H9 (cell line): Measurements from ENCODE around the gene EIF2D. TPM values are rescaled to one million over a fixed set of nuclear protein-coding genes. Genes with fewer than 3 reads are reported as not detected.

Source experiments
- DNase-seq: peaks from one replicate; pipeline ENCODE4 v3.0.0-alpha.2; 2017
- H2AFZ ChIP-seq: one replicate; pipeline ENCODE4 v1.6.1; 2013; ENCODE audit warnings: mild to moderate bottlenecking, low read length, control low read depth, moderate library complexity
- H2AK5ac ChIP-seq: 2 replicates; pipeline ENCODE4 v1.6.1; 2013; ENCODE audit warnings: low read length, control low read depth, mixed read lengths; ENCODE audit not compliant: insufficient read length
- H2BK120ac ChIP-seq: one replicate; pipeline ENCODE4 v1.6.1; 2013; ENCODE audit warnings: low read depth, mild to moderate bottlenecking, low read length, control low read depth, inconsistent platforms; ENCODE audit not compliant: poor library complexity, severe bottlenecking
- H2BK12ac ChIP-seq: 2 replicates; pipeline ENCODE4 v1.6.1; 2013; ENCODE audit warnings: low read length, control low read depth, mixed read lengths, low read depth; ENCODE audit not compliant: insufficient read length
- H2BK15ac ChIP-seq: 2 replicates; pipeline ENCODE4 v1.6.1; 2013; ENCODE audit warnings: low read depth, low read length, control low read depth
- H2BK20ac ChIP-seq: one replicate; pipeline ENCODE4 v1.6.1; 2013; ENCODE audit warnings: low read depth, mild to moderate bottlenecking, low read length, control low read depth, inconsistent platforms; ENCODE audit not compliant: poor library complexity, severe bottlenecking
- H2BK5ac ChIP-seq: 2 replicates; pipeline ENCODE4 v1.6.1; 2013; ENCODE audit warnings: low read length, control low read depth, mixed read lengths; ENCODE audit not compliant: insufficient read length
- H3K14ac ChIP-seq: 2 replicates; pipeline ENCODE4 v1.6.1; 2013; ENCODE audit warnings: low read length, control low read depth; ENCODE audit not compliant: insufficient read depth
- H3K18ac ChIP-seq: 2 replicates; pipeline ENCODE4 v1.6.1; 2013; ENCODE audit warnings: low read depth, mild to moderate bottlenecking, mixed read lengths, low read length, control low read depth; ENCODE audit not compliant: insufficient read length
- H3K23ac ChIP-seq: 2 replicates; pipeline ENCODE4 v1.6.1; 2013; ENCODE audit warnings: low read length, control low read depth, mixed read lengths, low read depth; ENCODE audit not compliant: insufficient read length
- H3K23me2 ChIP-seq: 2 replicates; pipeline ENCODE4 v1.6.1; 2013; ENCODE audit warnings: low read depth, mild to moderate bottlenecking, mixed read lengths, low read length, control low read depth; ENCODE audit not compliant: insufficient read length, poor library complexity, severe bottlenecking
- H3K27ac ChIP-seq: 2 replicates; pipeline ENCODE4 v1.5.1; 2013; ENCODE audit warnings: low read length, control low read depth, mixed read lengths, low read depth; ENCODE audit not compliant: insufficient read length
- H3K27me3 ChIP-seq: 2 replicates; pipeline ENCODE4 v1.6.1; 2013; ENCODE audit warnings: low read length, control low read depth, inconsistent platforms; ENCODE audit not compliant: insufficient read depth
- H3K4ac ChIP-seq: 2 replicates; pipeline ENCODE4 v1.6.1; 2013; ENCODE audit warnings: low read depth, mild to moderate bottlenecking, control low read depth, inconsistent platforms, low read length, moderate library complexity
- H3K4me1 ChIP-seq: 2 replicates; pipeline ENCODE4 v1.6.1; 2013; ENCODE audit warnings: low read length, control low read depth, inconsistent platforms; ENCODE audit not compliant: insufficient read depth
- H3K4me2 ChIP-seq: 2 replicates; pipeline ENCODE4 v1.6.1; 2013; ENCODE audit warnings: low read length, control low read depth, mixed read lengths; ENCODE audit not compliant: insufficient read length, insufficient read depth
- H3K56ac ChIP-seq: 2 replicates; pipeline ENCODE4 v1.6.1; 2013; ENCODE audit warnings: low read depth, mild to moderate bottlenecking, mixed read lengths, low read length, control low read depth; ENCODE audit not compliant: insufficient read length
- H3K79me1 ChIP-seq: 2 replicates; pipeline ENCODE4 v1.6.1; 2013; ENCODE audit warnings: low read depth, mild to moderate bottlenecking, moderate library complexity, low read length, control low read depth, inconsistent platforms; ENCODE audit not compliant: insufficient read depth, poor library complexity, severe bottlenecking
- H3K79me2 ChIP-seq: 2 replicates; pipeline ENCODE4 v1.6.1; 2013; ENCODE audit warnings: low read length, control low read depth, inconsistent platforms; ENCODE audit not compliant: insufficient read depth
- H3K9ac ChIP-seq: 2 replicates; pipeline ENCODE4 v1.6.1; 2013; ENCODE audit warnings: low read length, control low read depth, mixed read lengths; ENCODE audit not compliant: insufficient read length; ENCODE audit errors: extremely low read depth
- H3K9me3 ChIP-seq: one replicate; pipeline ENCODE4 v1.6.1; 2013; ENCODE audit warnings: low read depth, low read length, inconsistent platforms; ENCODE audit not compliant: control insufficient read depth
- H3T11ph ChIP-seq: one replicate; pipeline ENCODE4 v1.6.1; 2013; ENCODE audit warnings: mild to moderate bottlenecking, low read length, control low read depth, inconsistent platforms
- H4K20me1 ChIP-seq: one replicate; pipeline ENCODE4 v1.6.1; 2013; ENCODE audit not compliant: control insufficient read depth, insufficient read length, insufficient read depth
- H4K5ac ChIP-seq: 2 replicates; pipeline ENCODE4 v1.6.1; 2013; ENCODE audit warnings: low read depth, mild to moderate bottlenecking, mixed read lengths, low read length, control low read depth; ENCODE audit not compliant: insufficient read length
- H4K8ac ChIP-seq: replicated peaks from 2 replicates; pipeline ENCODE4 v1.6.1; 2013; ENCODE audit warnings: low read length, control low read depth, mixed read lengths, low read depth; ENCODE audit not compliant: insufficient read length
- H4K91ac ChIP-seq: 2 replicates; pipeline ENCODE4 v1.6.1; 2013; ENCODE audit warnings: low read depth, mild to moderate bottlenecking, moderate library complexity, mixed read lengths, low read length, control low read depth; ENCODE audit not compliant: insufficient read length
- H3K27ac Mint-ChIP-seq, 3 experiments: 2 replicates in 2 of 3; 3 replicates in 1 of 3; pipeline ENCODE4 v1.8.0; 2020 to 2021; ENCODE audit warnings: mixed read lengths in 3 of 3, mild to moderate bottlenecking in 1 of 3, moderate library complexity in 1 of 3
- H3K27me3 Mint-ChIP-seq: 2 replicates; pipeline ENCODE4 v1.8.0; 2021; ENCODE audit warnings: low read depth, mild to moderate bottlenecking, moderate library complexity, mixed read lengths
- H3K36me3 Mint-ChIP-seq, 3 experiments: 2 replicates in 2 of 3; 3 replicates in 1 of 3; pipeline ENCODE4 v1.8.0; 2020 to 2021; ENCODE audit warnings: low read depth in 3 of 3, mixed read lengths in 3 of 3; ENCODE audit not compliant: insufficient read depth in 1 of 3
- H3K4me1 Mint-ChIP-seq, 2 experiments: 2 replicates each; pipeline ENCODE4 v1.8.0; 2020; ENCODE audit warnings: mixed read lengths in 2 of 2
- H3K4me3 Mint-ChIP-seq, 2 experiments: 2 replicates in 1 of 2; 3 replicates in 1 of 2; pipeline ENCODE4 v1.8.0; 2020 to 2021; ENCODE audit warnings: mild to moderate bottlenecking in 2 of 2, mixed read lengths in 2 of 2, moderate library complexity in 1 of 2
- H3K9me3 Mint-ChIP-seq, 2 experiments: 2 replicates in 1 of 2; 3 replicates in 1 of 2; pipeline ENCODE4 v1.8.0; 2020; ENCODE audit warnings: mild to moderate bottlenecking in 2 of 2, mixed read lengths in 2 of 2, moderate library complexity in 1 of 2
- WGBS: extraction: QIAGEN DNeasy Blood & Tissue Kit; methylation state at CpG from one replicate; pipeline ENCODE4 v1.1.7; 2013; ENCODE audit warnings: missing lambda C conversion rate, low lambda C conversion rate, mixed read lengths; ENCODE audit not compliant: insufficient read length; ENCODE audit errors: extremely low coverage; 5-methylcytosine and 5-hydroxymethylcytosine counted together
- total RNA-seq: library from RNA; stranded (reverse); gene quantifications from 2 replicates; pipeline ENCODE4 v1.2.1, GENCODE V29; 2021
- TF ChIP-seq, protein P1 (sequence below): fragments of 200-600 bp; sonication (generic); conservative IDR thresholded peaks from 3 replicates; pipeline ENCODE4 v1.8.0; 2021; ENCODE audit warnings: antibody characterized with exemption, mild to moderate bottlenecking

The EIF2D gene
- total RNA-seq, 1 experiment from 2014 or later, result 35.8 TPM

- no peak overlapping the region for H3K27ac Mint-ChIP-seq
- Histone ChIP-seq H4K5ac (no peak overlapping the region), H2BK20ac (no peak overlapping the region), H3K79me2 (no peaks in the 10 kb centered on the region), H4K91ac (no peak overlapping the region), H3K27ac (no peak overlapping the region), H2BK5ac (no peak overlapping the region), H3K4ac (no peak overlapping the region), H3K9ac (no peak overlapping the region), H3K23me2 (no peaks in the 10 kb centered on the region), H2BK12ac (no peak overlapping the region), H2BK120ac (no peak overlapping the region), H3K14ac (no peak overlapping the region), H3K27me3 (no peaks in the 10 kb centered on the region), H3T11ph (no peak overlapping the region), H2BK15ac (no peak overlapping the region), H3K23ac (no peak overlapping the region), H3K9me3 (no peaks in the 10 kb centered on the region), H3K4me1 (no peaks in the 10 kb centered on the region), H3K79me1 (no peaks in the 10 kb centered on the region), H4K8ac (no peak overlapping the region), H2AK5ac (no peak overlapping the region), H2AFZ (no peak overlapping the region), H3K4me2 (no peak overlapping the region), H4K20me1 (no peaks in the 10 kb centered on the region), H3K18ac (no peak overlapping the region), H3K56ac (no peak overlapping the region)
- H3K27me3 Mint-ChIP-seq, result peaks cover 36% of the 10 kb centered on the region
- H3K36me3 Mint-ChIP-seq, result no peaks in the 10 kb centered on the region
- no CpG with 5 or more reads among the region's 1 CpG for WGBS
- no peak for DNase-seq
- peaks cover 9 to 11% of the 10 kb centered on the region in 2 experiments for H3K4me1 Mint-ChIP-seq
- H3K4me3 Mint-ChIP-seq, result no peak overlapping the region
- TF ChIP-seq, protein P1, sequence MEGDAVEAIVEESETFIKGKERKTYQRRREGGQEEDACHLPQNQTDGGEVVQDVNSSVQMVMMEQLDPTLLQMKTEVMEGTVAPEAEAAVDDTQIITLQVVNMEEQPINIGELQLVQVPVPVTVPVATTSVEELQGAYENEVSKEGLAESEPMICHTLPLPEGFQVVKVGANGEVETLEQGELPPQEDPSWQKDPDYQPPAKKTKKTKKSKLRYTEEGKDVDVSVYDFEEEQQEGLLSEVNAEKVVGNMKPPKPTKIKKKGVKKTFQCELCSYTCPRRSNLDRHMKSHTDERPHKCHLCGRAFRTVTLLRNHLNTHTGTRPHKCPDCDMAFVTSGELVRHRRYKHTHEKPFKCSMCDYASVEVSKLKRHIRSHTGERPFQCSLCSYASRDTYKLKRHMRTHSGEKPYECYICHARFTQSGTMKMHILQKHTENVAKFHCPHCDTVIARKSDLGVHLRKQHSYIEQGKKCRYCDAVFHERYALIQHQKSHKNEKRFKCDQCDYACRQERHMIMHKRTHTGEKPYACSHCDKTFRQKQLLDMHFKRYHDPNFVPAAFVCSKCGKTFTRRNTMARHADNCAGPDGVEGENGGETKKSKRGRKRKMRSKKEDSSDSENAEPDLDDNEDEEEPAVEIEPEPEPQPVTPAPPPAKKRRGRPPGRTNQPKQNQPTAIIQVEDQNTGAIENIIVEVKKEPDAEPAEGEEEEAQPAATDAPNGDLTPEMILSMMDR, result no peak
- no peaks in the 10 kb centered on the region for H3K9me3 Mint-ChIP-seq
These were observed 48.7 kb downstream of the EIF2D start for GRCh38 chr1:206563367-206564207.
